ENCODE data around the gene GMPPA.

The GMPPA gene

GRCh38 chr2:219498280-219499057, at the start of gene GMPPA:
Gene GMPPA (plus strand): TSS chr2:219498891. CDS start chr2:219499976, 1,085 bp downstream.
- peak; percentile 96 for DNase-seq (ENCODE audit: low read depth)

GRCh38 chr2:219449609-219450008, 49.1 kb upstream of the GMPPA start:
- DNase-seq (ENCODE audit: low read depth) = no peak

GRCh38 chr2:219451661-219452360, 46.9 kb upstream of the GMPPA start:
- no peak for DNase-seq (ENCODE audit: low read depth)

- peak; percentile 74 for DNase-seq (ENCODE audit: low read depth)
Measured at GRCh38 chr2:219452361-219453317, 46.1 kb upstream of the GMPPA start.

- DNase-seq (ENCODE audit: low read depth) = no peak
Measured at GRCh38 chr2:219453671-219454590, 44.8 kb upstream of the GMPPA start.

GRCh38 chr2:219455581-219455980, 43.1 kb upstream of the GMPPA start:
- no peak for DNase-seq (ENCODE audit: low read depth)

DNA sequence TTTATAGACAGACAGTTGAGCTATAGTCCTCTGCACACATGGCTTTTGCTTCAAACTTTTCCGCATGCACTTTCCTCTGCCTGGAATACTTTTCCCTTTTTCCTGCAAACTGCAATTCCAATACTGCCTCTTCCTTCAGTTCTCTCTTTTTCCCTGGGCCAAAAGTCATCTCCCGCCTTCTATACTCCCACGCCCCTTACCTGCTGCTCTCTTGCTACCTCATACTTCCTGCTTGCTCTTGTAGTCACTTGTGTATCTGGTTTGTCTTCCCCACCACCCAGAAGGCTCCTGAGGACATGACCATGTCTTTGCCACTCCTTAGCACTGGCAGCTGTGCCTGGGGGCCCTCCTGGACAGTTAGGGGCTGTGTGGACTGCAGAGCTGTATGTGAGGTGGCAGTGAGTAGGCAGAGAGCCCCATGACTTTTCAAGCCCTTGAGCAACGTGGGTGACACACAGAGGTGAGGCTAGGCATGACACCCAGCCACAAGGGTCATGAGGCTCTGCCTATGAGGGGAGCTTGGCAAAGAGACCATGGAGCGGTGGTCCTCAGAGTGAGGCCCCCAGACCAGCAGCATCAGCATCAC, 40.8 kb upstream of the GMPPA start:
- DNase-seq (ENCODE audit: low read depth) = no peak

- DNase-seq (ENCODE audit: low read depth) = no peak
Measured at GRCh38 chr2:219458996-219459395, 39.7 kb upstream of the GMPPA start.

DNA sequence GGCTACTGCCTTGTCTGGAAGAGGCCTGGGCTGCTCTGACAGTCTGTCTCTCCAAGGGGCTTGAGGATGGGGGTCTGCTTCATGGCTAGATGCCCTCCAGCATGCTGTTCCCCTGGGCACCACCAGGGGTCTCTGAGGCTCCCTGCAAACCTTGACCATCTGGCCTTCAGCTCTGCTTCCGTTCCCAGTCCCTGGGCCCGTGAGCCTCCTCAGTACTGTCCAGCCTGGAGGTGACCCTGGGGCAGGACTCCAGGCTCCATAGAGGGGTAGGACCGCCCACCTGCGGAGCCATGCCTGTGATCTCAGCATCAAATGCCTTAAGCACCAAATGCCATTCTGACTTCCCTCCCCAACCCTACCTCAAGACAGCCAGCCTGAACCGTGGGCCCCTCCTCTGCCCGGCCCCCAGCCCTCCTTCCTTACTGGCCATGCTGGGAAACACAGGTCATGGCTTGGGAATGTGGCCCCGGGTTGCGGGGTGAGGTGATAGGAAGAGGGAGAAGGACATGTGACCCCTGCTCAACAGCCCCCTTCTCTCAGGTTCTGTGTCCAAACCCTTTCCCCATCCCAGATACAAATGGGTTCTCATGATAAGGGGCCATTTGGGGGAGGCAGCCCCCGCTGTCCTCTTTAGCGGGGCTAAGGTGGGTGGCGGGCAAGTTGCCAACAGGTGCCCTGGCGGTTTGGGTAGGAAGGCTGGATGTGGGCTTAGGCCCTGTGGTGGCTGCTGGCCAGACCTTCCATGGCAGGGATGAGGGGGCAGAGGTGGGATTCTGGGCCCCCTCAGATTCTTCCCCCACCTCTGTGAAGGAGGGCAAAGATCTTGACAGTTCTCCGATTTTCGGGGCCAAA, 39.0 kb upstream of the GMPPA start:
- no peak for DNase-seq (ENCODE audit: low read depth)

DNA sequence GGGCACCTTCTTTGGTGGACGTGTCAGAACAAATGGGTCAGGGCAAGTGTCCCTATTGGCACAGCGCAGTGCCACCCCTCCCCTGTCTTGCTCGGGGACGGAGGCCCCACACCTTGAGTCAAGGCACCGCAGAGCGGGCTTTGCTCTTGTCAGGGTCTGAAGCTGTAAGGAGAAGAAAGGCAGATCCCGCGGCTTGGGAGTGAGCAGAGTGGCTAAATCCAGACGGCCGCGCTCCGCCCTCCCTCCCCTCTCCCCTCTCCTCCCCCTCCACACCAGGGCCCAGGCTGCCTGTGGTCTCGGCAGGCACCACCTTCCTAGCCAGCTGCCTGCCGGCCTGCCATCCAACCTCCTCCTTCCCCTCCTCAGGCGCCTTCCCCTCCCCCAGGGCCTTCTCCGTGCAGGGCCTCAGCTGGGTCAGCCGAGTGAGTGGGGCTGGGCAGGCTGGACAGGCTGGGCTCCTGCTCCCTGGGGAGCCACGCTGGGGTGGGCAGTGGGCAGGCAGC, 38.2 kb upstream of the GMPPA start:
- DNase-seq (ENCODE audit: low read depth) = no peak

- no peak for DNase-seq (ENCODE audit: low read depth)
Measured at GRCh38 chr2:219461047-219461514, 37.6 kb upstream of the GMPPA start.

GRCh38 chr2:219461669-219462068, 37.0 kb upstream of the GMPPA start:
- DNase-seq (ENCODE audit: low read depth) = no peak

GRCh38 chr2:219462349-219462748, 36.3 kb upstream of the GMPPA start:
- no peak for DNase-seq (ENCODE audit: low read depth)

- DNase-seq (ENCODE audit: low read depth) = no peak
Measured at GRCh38 chr2:219464286-219465032, 34.2 kb upstream of the GMPPA start.

DNA sequence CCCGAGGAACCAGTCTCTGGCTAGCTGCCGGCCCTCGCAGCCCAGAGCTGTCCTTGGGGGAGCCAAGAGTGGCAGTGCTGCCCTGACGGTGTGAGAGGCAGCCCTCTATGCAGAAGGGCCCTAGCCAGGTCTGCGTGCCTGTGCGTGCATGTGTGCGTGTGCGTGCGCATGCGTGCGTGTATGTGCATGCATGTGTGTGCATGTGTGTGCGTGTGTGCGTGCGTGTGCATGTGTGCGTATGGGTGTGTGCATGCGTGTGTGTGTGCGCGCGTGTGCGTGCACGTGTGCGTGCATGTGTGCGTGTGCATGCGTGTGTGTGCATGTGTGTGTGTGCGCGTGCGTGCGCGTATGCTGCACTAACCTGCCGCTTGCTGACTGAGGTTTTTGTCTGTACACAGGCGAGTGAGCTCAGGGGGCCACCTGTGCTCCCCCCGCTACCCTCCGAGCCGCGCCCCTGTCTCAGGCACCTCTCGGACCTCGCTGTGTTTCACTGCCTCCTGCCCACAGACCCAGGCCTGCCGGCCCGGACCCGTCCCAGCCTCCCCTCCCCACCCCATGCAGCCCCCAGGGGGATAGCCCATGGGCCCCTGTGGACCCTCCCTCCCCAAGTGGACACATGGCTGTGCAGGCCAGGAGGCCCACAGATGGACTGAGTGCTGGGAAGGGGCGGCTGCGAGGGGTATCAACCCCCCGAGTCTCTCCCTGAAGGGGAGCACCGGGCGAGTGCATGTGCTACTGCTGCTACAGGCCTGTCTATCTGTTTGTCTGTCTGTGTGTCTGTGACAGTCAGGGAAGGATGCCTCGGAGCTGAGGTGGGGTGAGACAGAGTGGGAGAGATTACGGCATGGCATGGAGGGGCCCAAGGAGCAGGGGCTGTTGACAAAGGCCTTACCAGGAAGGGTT, 32.8 kb upstream of the GMPPA start:
- DNase-seq (ENCODE audit: low read depth) = no peak

DNA sequence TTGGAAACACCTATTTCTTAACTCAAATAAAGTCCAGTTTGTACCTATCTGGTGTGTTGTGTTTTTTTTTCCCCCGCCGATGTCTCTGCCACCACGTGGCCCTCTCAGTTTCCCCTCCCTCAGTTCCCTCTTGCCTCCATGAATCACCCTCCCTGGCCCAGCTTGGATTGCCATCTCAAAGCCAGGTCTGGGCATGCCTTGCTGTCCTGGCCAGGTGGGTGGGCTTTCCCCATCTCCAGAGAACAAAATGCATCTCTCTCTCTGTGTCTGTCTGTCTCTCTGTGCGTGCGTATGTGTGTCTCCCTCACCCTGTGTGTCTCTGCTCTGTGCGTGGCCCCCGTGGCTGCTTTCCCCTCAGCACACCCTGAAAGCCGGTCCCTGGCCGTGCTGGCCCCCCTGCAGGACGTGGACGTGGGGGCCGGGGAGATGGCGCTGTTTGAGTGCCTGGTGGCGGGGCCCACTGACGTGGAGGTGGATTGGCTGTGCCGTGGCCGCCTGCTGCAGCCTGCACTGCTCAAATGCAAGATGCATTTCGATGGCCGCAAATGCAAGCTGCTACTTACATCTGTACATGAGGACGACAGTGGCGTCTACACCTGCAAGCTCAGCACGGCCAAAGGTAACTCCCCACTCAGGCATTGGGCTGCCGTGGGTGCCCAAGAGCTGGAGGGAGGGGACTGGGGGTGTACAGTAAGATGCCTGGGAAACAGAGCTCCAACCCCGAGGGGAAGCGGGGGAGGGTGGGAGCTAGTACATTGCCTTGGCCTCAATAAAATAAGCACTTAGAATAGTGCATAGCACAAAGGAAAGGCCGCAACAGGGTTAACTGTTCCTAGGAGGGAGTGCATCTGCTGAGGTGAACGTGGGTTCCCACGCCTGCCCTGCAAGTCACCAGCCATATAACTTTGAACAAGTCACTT, 31.6 kb upstream of the GMPPA start:
- DNase-seq (ENCODE audit: low read depth) = no peak

DNA sequence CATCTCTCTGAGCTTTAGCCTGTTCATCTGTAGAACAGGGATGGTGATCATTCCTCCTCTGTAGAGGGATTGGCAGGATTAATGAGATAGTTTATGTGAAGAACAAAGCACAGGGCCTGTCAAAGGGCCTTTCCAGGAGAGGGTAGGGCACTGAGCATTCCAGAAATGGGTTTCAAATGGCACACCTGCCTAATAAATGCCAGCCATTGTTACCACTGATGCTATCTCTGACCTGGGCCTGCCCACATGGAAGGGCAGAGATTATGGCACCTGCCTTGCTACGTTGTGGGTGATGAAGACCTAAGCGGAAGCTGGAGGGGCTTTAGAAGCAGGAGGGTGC, 31.0 kb upstream of the GMPPA start:
- no peak for DNase-seq (ENCODE audit: low read depth)

All from non-pigmented ciliary epithelial cell (primary cell).